Measurements from ENCODE around the gene SLC2A6.
A peak's percentile ranks its signal among the peaks of the same experiment; 100 is the strongest.

The SLC2A6 gene, protein sequence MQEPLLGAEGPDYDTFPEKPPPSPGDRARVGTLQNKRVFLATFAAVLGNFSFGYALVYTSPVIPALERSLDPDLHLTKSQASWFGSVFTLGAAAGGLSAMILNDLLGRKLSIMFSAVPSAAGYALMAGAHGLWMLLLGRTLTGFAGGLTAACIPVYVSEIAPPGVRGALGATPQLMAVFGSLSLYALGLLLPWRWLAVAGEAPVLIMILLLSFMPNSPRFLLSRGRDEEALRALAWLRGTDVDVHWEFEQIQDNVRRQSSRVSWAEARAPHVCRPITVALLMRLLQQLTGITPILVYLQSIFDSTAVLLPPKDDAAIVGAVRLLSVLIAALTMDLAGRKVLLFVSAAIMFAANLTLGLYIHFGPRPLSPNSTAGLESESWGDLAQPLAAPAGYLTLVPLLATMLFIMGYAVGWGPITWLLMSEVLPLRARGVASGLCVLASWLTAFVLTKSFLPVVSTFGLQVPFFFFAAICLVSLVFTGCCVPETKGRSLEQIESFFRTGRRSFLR

DNA sequence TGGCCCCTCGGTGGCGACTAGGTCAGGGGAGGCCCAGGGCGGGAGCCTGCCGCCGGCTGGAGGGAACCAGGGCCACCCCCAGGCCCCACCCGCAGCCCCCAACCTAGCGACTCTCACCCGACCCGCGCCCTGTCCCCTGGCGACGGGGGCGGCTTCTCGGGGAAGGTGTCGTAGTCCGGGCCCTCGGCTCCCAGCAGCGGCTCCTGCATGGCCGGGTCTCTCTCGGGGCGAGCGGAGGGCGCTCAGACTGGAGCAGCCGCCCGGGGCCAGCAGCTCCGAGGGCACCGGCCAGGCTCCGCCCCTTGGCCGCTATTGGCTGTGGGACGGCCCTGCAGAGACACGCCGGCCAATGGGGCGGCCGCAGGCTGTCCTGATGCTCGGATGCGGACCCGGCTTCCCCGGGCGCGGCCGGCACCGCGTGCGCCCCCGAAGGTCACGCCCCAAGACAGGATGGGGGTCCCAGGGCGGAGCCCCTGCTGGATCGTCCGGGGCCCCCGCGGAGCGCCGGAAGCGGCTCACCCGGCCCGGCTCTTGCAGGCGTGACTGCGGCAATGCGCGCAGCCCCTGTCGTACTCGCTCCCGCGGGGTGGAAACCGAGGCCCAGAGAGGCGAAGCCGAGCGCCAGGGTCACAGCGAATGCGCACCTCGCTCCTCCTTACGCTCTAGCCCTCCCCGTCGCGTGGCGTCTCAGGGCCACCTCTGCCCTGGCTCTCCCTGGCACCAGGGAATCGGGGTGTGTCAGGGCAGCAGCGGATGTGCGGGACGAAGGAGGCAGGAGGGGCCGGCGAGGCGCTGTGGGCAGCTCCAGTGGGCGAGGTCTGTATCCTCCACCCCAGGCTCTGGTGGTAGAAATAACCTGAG, at the start of gene SLC2A6:
TSS of gene SLC2A6 (minus strand) at position 249 of the 861 bp plus-strand sequence. CDS start at position 209, 40 bp downstream.
- peak; percentile 83 for DNase-seq (ENCODE audit: low read depth)

DNA sequence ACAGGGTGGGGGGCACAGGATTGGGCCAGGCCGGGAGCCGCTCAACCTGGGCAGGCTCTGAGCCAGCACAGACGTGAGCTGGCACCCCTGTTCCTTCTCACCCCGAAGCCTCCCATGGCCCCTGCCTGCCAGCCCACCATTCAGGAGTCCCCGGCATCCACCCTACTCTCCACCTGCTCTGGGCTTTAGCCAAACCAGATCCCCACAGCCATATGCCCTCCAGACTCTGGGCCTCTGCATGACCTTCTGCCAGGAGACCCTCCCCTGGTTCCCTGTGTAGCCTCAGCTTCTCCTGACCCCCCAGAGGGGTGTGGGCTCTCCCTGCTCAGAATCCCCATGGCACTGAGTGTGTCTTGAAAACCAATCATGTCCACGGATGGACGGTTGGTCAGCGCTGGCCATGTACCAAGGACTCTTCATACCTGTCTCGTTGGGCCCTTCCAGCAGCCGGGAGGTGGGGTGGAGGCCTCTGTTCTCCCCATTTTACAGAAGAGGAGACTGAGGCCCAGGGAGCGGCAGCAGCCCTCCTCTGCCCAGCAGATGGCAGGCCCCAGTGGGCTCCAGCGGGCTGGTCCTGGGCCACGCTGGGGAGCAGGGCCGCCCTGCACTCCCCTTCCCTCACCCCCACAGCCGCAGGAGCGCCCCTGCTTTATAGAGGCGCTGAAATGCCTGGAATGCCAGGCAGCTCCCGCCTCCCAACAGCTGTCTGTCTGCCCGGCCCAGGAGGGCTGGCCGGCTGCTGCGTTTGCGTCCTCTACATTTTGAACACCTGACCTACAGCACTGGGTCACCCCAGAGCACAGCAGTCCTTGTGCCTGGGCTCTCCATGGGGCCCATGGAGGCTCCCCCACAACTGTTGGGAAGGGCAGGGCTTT, 49.3 kb upstream of the SLC2A6 start:
- no peak for DNase-seq (ENCODE audit: low read depth)

DNA sequence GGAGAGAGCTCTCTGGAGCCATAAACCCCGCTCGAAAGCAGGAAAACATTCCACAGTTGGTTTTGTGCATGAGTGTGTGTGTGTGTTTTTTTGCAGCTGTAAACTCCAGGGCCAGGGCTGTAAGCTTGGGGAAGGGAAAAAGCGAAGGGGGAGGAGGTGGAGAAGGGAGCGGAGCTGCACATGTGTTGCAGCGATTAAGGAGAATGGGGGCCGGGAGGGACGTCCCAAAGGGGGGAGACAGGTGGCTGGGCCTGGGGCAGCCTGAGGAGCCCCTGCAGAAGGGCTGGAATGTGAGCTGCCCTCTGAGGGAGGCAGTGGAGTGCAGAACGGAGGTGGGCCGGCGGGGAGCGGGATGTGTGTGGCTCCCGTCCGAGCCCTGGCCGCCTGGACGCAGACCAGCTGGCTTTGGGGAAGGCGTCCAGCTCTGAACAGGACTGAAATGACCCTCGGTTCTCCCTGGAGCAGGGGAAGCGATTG, 48.6 kb upstream of the SLC2A6 start:
- DNase-seq (ENCODE audit: low read depth), result no peak

DNA sequence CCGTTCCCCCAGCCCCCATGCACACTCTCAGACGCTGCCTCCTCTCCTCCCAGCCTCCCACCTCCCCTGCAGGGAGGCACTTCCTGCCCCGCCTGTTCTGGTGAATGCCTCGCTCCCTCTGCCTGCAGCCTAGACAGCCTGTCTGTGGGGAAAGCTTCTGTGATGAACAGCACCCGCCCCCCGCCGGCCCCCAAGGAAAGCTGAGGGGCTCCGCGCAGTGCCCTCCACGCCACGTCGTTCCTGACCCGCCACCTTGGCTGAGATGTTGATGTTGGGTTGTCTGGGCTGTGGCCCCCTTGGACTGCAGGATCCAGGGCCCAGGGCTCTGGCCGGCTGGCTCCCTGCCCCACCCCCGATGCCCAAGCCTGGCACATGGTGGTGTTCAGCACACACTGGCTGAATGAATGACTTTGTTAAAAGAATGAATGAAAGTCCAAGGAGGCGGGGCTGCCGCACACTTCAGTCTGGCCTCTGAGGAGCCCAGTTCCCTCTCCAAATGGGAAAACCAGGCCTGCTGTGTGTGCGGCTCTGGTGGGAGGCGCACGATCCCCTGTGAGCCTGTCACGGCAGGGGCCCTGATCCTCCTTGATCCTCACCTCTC, 47.9 kb upstream of the SLC2A6 start:
- no peak for DNase-seq (ENCODE audit: low read depth)

DNA sequence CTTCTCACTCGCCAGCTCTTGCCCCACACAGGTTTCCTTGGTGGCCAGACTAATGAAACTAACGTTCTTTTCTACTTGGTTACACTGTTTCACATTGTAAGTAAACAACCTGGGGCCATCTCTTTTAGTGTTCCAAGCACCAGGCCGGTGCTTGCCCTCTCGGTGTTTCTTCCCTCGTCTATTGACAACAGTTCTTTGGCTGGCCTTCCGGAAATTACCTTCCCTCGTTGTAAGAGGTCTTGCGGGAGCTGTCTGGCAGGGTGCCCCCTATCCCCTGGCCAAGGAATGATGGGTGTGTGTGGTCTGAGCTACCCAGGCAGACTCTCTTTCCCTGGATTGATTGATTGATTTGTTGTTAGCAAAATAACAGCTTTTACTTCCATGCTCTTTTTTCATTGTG, 46.8 kb upstream of the SLC2A6 start:
- no peak for DNase-seq (ENCODE audit: low read depth)

DNA sequence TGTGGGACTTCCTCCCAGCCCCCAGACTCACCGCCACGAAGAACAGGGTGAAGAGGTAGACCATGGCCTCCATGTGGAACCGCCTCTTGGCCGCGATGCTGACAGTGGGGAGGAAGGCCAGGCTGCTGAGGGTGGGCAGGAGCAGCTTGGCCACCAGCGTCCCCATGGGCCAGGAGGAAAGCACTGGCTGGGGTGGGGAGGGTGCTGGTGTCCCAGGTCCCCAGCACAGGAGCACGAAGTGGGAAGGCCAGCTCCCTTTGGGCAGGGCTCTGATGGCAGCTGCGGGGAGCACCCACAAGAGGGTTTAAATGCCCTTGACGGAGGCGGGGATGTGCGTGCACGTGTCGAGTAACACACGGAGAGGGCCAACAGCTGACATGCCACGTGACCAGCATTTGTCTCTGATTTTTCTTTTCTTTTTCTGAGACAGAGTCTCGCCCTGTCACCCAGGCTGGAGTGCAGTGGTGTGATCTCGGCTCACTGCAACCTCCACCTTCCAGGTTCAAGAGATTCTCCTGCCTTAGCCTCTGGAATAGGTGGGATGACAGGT, 45.9 kb upstream of the SLC2A6 start, which contains the start of gene MYMK:
TSS of gene MYMK (minus strand) at position 281 of the 550 bp plus-strand sequence. CDS start at position 166, 115 bp downstream.
- no peak for DNase-seq (ENCODE audit: low read depth)

DNA sequence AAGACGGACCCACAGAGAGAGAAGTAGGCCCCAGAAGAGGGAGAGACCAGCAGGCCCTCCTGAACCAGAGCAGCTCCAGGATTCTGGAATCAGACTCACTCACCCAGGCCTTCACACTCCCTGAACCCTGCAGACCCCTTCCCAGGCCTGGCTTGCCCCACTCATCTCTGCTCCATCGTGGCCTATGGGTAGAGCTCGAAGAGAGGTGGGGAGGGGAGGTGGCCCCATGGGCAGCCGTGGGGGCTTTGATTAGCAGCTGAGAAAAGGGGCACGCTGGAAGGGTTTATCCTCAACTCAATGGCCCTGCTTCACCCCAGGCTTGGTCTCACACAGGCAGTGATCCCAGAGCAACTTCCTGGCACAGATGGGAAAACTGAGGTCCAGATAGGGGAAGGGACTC, 45.2 kb upstream of the SLC2A6 start:
- no peak for DNase-seq (ENCODE audit: low read depth)

DNA sequence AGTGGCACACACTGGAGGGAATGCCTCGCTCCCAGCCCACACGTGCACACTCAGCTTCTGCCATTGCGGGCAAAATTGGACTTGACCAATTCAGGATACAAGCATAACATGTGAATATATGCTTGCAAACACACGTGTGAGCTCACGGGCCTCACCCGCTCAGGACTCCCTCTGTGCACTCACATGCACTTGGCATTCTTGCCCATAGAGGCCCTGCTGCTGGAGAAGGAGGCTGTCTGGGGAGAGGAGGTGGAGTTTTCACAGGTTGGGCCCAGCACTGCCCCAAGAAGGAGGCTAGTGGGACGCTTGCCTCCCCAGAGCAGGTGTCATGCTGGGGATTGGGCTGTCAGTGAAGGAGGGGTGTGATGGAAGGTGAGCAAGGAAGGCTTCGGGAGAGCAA, 44.2 kb upstream of the SLC2A6 start:
- no peak for DNase-seq (ENCODE audit: low read depth)

DNA sequence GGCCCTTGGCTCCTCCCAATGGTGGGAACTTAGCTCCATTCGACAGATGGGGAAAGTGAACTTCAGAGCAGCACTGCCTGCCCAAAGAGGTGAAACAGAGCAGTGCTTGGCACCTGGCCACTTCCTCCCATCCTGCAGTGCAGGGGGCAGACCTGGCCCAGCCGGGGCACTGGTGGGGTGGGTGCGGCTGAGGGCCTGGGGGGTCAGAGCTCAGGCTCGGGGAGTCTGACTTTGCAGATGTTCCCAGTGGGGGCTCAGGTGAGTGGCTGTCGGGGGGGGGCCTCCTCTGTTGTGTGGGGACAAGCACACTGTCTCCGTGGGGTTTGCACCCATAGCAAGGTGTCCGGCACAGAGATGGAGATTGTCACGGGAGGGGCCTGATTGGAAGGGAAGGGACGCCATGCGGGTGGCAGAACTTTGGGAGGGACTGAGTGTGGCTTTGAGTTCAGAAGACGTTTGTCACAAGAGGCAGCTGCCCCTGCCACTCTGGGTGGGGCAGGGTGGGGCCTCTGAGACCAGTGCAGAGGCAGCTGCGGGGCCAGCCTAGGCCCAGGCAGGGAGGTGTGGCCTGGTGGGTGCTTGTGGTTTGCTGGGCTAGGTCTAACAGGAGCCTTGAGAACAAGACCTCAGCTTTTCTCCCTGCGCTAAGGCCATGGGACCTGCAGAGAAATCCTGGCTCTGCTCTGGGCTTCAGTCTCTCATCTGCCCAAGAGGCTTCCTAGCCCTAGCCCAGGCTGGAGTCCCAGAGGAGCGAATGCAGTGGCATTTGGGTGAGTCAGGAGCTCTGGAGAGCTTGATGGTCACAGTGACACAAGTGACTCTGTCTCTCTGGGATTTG, 43.4 kb upstream of the SLC2A6 start:
- DNase-seq (ENCODE audit: low read depth), result no peak

DNA sequence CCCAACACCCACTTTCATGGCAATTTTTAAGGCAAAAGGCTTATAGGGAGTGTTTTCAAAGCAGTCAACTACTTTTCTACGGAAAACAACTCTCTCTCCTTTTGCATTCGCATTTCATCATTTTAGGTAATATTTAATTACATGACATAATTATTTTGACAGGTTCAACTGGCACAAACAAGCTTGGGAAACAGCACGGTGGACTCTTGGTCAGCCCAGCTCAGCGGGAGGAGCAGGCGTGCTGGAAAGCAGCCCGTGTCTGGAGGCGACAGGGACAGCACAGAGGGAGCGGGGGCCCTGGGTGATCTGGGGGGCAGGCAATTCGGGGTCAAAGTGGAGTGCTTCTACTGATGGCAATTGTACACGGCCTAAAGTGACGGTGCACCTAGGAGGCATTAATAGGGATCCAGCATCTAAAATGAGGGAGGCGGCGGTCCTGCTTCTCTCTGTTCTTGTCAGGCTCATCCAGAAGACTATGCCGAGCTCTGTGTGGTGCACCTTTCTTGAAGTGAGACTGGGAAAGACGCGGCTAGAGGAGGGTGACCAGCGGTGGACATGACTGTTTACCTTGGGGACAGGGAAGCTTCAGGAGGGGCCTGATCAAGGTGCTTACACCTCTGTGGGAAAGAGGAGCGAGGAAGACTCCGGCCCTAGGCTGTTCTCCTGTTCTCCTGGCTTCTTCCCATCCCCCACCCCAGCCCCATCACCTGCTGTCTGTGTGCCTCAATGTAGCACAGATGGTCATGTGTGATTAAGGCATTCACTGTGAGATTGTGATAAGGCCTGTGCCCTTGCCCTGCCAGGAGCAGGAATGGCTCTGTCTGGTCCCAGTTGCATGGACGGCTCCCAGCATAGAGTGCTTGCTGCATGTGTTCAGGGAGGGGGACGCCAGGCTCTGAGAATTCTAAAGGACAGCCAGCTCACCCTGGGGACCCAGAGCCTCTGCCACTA, 42.5 kb upstream of the SLC2A6 start:
- no peak for DNase-seq (ENCODE audit: low read depth)

DNA sequence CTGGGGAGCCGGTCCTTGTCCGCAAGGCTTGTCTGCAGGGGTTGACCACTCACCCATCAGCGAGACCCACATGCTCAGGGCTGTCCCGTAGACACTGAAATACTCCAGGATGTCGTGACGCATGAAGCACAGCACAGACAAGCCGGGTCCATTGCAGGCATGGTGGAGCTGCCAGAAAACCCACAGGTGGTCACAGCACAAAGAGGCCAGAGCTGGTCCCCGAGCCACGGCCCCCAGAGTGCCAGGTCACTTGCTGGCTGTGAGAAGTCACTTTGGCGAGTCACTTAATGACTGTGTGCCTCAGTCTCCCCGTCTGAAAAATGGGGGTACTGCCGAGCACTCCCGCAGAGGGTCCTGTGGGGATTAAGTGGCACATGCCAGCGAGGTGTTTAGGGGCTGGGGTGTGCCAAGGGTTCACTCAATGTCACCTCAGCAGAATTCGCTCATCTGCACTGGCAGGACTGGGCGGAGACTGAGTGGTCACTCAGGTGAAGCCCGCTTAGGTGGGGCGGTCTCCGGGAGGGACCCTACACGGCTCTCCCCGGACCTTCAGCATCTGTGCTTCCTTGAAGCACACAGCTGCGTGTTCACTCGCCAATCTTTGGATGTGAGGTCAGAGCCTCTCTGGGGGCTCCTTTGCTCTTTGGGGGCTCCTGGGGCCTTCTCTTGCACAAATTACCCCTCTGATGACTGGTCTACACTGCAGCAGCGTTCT, 41.4 kb upstream of the SLC2A6 start:
- DNase-seq (ENCODE audit: low read depth), result no peak

DNA sequence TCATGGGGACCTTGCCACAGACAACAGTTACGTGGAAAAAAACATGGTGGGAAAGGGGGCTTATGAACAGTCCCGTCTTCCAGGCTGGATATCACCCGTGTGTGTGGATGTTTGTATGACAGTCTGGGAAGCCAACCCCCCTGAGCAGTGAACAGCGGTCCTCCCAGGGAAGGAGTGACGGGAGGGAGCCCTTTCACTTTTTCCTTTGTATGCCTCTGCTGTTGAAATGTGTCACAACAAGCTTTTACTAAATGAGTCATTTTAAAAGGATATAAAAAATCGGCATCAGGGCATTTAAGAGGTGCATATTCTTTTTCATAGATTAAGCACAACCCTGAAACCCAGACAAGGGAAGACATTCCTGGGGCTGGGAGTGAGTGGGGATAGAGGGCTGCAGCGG, 40.8 kb upstream of the SLC2A6 start:
- no peak for DNase-seq (ENCODE audit: low read depth)

DNA sequence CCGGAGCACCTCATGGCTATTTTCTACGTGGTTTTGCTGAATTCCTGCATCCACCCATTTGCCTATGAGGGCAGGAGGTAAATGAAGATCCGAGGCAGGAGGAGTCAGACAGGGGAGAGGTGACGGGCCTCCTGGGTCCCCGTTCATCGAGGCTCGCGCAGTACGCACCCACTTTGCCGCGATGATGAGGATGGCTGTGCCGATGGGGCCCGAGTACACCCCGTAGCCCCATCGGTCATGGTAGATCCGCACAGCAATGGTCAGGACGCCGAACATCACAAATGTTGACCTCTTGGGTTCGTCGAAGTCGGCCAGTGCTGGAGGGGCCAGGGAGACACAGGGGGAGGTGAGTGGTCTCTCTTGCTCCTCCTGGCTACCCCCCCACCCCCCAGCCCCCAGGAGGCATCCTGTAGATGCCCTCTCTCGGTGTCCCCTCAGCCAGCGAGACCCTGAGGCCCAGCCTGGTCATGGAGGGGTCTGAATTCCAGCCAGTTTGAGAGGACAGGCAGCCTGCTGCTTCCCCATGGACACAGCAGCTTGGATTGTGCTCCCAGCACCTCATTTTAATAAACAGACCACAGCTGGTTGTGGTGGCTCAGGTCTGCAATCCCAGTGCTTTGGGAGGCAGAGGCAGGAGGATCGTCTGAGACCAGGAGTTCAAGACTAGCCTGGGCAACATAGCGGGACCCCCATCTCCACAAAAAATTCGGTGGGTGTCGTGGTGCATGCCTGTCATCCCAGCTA, 40.0 kb upstream of the SLC2A6 start:
- DNase-seq (ENCODE audit: low read depth), result no peak

DNA sequence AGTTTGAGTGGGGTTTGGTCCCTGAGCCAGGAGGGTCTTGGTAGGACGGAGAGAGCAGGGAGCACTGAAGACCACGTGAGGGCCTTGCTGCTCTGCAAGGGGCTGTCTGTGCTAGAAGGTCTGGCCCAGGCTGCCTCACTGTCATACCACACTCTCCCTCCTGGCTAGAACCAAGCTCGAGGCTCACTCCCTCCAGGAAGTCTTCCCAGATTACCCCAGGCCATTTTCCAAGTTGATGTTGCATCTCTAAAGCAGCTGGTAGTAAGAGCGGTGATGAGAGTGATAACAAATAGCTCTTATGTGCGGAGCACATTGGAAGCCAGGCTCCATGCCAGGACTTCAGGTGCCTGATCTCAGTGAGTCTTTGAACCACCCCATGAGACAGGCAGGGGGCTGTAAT, 39.3 kb upstream of the SLC2A6 start:
- DNase-seq (ENCODE audit: low read depth), result no peak

DNA sequence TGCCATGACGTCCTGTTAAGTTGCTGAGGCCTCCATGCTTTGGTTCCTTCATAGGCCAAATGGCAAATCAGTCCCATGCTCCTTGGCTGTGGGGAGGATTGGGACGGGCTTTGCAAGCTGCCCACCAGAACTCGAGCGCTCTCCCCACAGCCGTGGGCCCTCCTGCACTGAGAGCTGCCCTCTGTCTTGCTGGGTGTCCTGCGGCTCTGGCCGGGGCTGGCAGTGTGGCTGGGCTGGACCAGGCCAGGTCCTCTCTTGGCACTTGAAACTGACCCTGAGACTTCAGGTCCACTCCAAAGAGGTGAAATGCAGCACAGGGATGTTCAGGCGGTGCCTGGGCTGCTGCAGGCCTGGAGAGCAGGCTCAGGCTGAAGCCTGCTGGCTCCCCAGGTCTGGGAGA, 38.8 kb upstream of the SLC2A6 start:
- DNase-seq (ENCODE audit: low read depth), result no peak

DNA sequence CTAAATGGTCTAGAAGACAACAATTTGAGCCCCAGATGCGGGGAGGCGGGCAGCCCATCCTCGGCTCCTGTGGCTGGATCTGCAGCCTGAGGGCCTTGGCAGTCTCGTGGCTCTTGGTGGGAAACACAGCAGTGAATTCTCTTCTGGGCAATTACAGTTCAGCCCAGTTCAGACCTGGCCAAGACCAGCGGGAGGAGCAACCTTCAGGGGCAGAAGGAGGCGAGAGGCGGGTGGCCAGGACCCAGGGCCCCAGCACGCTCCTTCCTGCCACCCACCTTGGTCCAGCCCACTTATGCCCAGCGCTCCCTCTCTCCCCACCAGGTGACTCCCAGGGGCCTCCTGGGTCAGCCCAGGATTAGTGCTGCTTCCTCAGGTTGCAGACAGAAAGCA, 38.1 kb upstream of the SLC2A6 start:
- no peak for DNase-seq (ENCODE audit: low read depth)

DNA sequence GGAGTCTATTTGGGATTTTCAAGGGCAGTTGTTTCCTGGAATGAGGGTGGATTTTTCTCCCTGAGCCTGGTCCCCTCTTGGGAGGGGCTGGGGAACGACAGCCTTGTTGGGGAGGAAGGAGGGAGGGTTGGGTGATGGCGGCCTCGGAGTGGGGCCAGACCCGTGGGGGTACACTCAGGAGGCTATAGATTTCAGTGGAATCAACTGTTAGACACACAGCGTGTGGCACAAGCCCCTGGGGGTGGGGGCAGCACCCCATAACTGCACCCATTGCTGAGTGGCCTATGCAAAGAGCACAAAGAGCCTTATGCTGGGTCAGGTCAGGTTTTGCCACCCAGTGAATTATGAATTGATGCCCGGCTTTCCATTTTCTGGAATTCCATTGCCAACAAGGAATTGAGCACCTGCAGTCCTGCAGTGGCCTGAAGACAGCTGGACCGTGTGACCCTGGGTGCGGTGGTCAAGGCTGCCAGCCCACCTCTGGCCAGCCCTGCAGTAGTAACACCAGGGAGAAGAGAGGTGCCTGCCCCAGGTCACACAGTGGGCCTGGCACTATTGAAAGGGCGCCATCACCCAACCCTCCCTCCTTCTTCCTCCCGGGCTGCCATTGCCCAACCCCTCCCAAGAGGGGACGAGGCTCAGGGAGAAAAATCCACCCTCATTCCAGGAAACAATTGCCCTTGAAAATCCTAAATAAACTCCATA, 37.5 kb upstream of the SLC2A6 start:
- no peak for DNase-seq (ENCODE audit: low read depth)
